ENCODE data around the gene EFHC1. TPM values are rescaled to one million over a fixed set of nuclear protein-coding genes. Genes with fewer than 3 reads are reported as not detected.

EFHC1 gene
- total RNA-seq, 2 experiments from 2014 or later, result 20.7 to 24.8 TPM

- intact Hi-C loops (cut with micrococcal nuclease; ENCODE audit: unreplicated experiment), result no loop called here
- no peak for DNase-seq (ENCODE audit: low spot score)
- Histone ChIP-seq H4K20me1 (ENCODE audit: insufficient read depth, low read length) (no peaks in the 10 kb centered on the region), H3K4me1 (ENCODE audit: insufficient read depth, low read length, poor library complexity, severe bottlenecking) (peaks cover 42% of the 10 kb centered on the region), H3K9me3 (ENCODE audit: low read length) (no peaks in the 10 kb centered on the region), H3K36me3 (ENCODE audit: insufficient read depth, low read length) (peaks cover 7% of the 10 kb centered on the region), H3K9me2 (ENCODE audit: insufficient read depth, low read length) (no peaks in the 10 kb centered on the region), H3K4me3 (ENCODE audit: low read depth, low read length, poor library complexity, severe bottlenecking) (no peak overlapping the region), H3K4me2 (ENCODE audit: low read length) (peak overlapping the region; percentile 89), H3K79me2 (ENCODE audit: insufficient read depth, low read depth, low read length) (no peaks in the 10 kb centered on the region), H2AFZ (ENCODE audit: low read length) (no peak overlapping the region), H3K27ac (ENCODE audit: low read depth, low read length, poor library complexity, severe bottlenecking) (no peak overlapping the region)
- TF ChIP-seq CTCF (conservative IDR thresholded peaks at IDR 0.05; ENCODE audit: low read length) (no peak), EZH2phosphoT487 (IDR thresholded peaks at IDR 0.05; ENCODE audit: borderline replicate concordance, low read depth, low read length) (no peak)
- ChIA-PET CTCF (ENCODE audit: unreplicated experiment) (interaction anchor here (1.0 to 1.3 kb wide), 2 partner anchors 72 to 240 kb away, joined by 3 to 4 read pairs; no protein-coding TSS in a partner anchor), POLR2A (interaction anchor here (0.9 to 9.4 kb wide), 6 partner anchors 9 to 240 kb away, joined by 4 to 129 read pairs (median 6); no protein-coding TSS in a partner anchor)
- no TSS peak for BruUV-seq (replicated peaks)
These were observed 2.0 kb downstream of the EFHC1 start for GRCh38 chr6:52422156-52422555.

GRCh38 chr6:52423448-52423847 lies 3.3 kb downstream of the EFHC1 start:
- POLR2A ChIA-PET, result interaction anchor here (0.7 to 9.4 kb wide), 7 partner anchors 59 to 229 kb away, joined by 3 to 129 read pairs (median 4); no protein-coding TSS in a partner anchor
- H3K4me2 ChIP-seq (ENCODE audit: low read length), result no peak overlapping the region
- no peak overlapping the region for H3K27ac ChIP-seq (ENCODE audit: low read depth, low read length, poor library complexity, severe bottlenecking)
- no peak overlapping the region for H2AFZ ChIP-seq (ENCODE audit: low read length)
- H3K36me3 ChIP-seq (ENCODE audit: insufficient read depth, low read length), result peaks cover 8% of the 10 kb centered on the region
- H3K9me2 ChIP-seq (ENCODE audit: insufficient read depth, low read length), result no peaks in the 10 kb centered on the region
- DNase-seq (ENCODE audit: low spot score), result no peak
- peaks cover 35% of the 10 kb centered on the region for H3K4me1 ChIP-seq (ENCODE audit: insufficient read depth, low read length, poor library complexity, severe bottlenecking)
- TF ChIP-seq CTCF (conservative IDR thresholded peaks at IDR 0.05; ENCODE audit: low read length), result no peak
- TF ChIP-seq EZH2phosphoT487 (IDR thresholded peaks at IDR 0.05; ENCODE audit: borderline replicate concordance, low read depth, low read length), result no peak
- no peaks in the 10 kb centered on the region for H3K9me3 ChIP-seq (ENCODE audit: low read length)
- intact Hi-C loops (cut with micrococcal nuclease; ENCODE audit: unreplicated experiment), result no loop called here
- CTCF ChIA-PET (ENCODE audit: unreplicated experiment), result no interaction called here
- no peaks in the 10 kb centered on the region for H4K20me1 ChIP-seq (ENCODE audit: insufficient read depth, low read length)
- BruUV-seq (replicated peaks), result no TSS peak
- no peaks in the 10 kb centered on the region for H3K79me2 ChIP-seq (ENCODE audit: insufficient read depth, low read depth, low read length)
- H3K4me3 ChIP-seq (ENCODE audit: low read depth, low read length, poor library complexity, severe bottlenecking), result no peak overlapping the region

- intact Hi-C loops (cut with micrococcal nuclease; ENCODE audit: unreplicated experiment), result no loop called here
- H3K4me2 ChIP-seq (ENCODE audit: low read length), result no peak overlapping the region
- no peak overlapping the region for H3K4me3 ChIP-seq (ENCODE audit: low read depth, low read length, poor library complexity, severe bottlenecking)
- no peak overlapping the region for H2AFZ ChIP-seq (ENCODE audit: low read length)
- no peak overlapping the region for H3K27ac ChIP-seq (ENCODE audit: low read depth, low read length, poor library complexity, severe bottlenecking)
- peaks cover 29% of the 10 kb centered on the region for H3K4me1 ChIP-seq (ENCODE audit: insufficient read depth, low read length, poor library complexity, severe bottlenecking)
- TF ChIP-seq CTCF (conservative IDR thresholded peaks at IDR 0.05; ENCODE audit: low read length) (no peak), EZH2phosphoT487 (IDR thresholded peaks at IDR 0.05; ENCODE audit: borderline replicate concordance, low read depth, low read length) (no peak)
- H3K36me3 ChIP-seq (ENCODE audit: insufficient read depth, low read length), result peaks cover 13% of the 10 kb centered on the region
- H3K9me2 ChIP-seq (ENCODE audit: insufficient read depth, low read length), result no peaks in the 10 kb centered on the region
- BruUV-seq (replicated peaks), result no TSS peak
- ChIA-PET CTCF (ENCODE audit: unreplicated experiment) (no interaction called here), POLR2A (interaction anchor here (1.0 to 9.4 kb wide), 4 partner anchors 59 to 229 kb away, joined by 3 to 129 read pairs (median 4); no protein-coding TSS in a partner anchor)
- no peak for DNase-seq (ENCODE audit: low spot score)
- no peaks in the 10 kb centered on the region for H4K20me1 ChIP-seq (ENCODE audit: insufficient read depth, low read length)
- no peaks in the 10 kb centered on the region for H3K79me2 ChIP-seq (ENCODE audit: insufficient read depth, low read depth, low read length)
- no peaks in the 10 kb centered on the region for H3K9me3 ChIP-seq (ENCODE audit: low read length)
These were observed 3.8 kb downstream of the EFHC1 start for GRCh38 chr6:52423971-52424381.
